ENCODE results near the gene SCGB1A1.

- TF ChIP-seq POLR2AphosphoS5 (IDR thresholded peaks at IDR 0.05; ENCODE audit: low read depth) (no peak), REST (IDR thresholded peaks at IDR 0.05; ENCODE audit: insufficient replicate concordance, low read depth) (no peak), CTCF (IDR thresholded peaks at IDR 0.05; ENCODE audit: insufficient read depth, low read length) (no peak), SPI1 (IDR thresholded peaks at IDR 0.05; ENCODE audit: borderline replicate concordance, low read depth) (no peak), GABPA (IDR thresholded peaks at IDR 0.05; ENCODE audit: low read depth) (no peak)
These were observed 47.6 kb downstream of the SCGB1A1 start for GRCh38 chr11:62466444-62466843.
